Measurements from ENCODE around the gene CPHXL.

Gene CPHXL

GRCh38 chr16:75727221-75727620 is 931 bp upstream of the CPHXL start:
- TF ChIP-seq SNAI2 (CRISPR knock-in tag; IDR thresholded peaks at IDR 0.05) (no peak), CREB5 (CRISPR knock-in tag; IDR thresholded peaks at IDR 0.05; ENCODE audit: low read depth) (no peak), PATZ1 (CRISPR knock-in tag; IDR thresholded peaks at IDR 0.05; ENCODE audit: borderline replicate concordance) (no peak), ESRRG (CRISPR knock-in tag; IDR thresholded peaks at IDR 0.05) (no peak), ISL1 (CRISPR knock-in tag; IDR thresholded peaks at IDR 0.05) (no peak), CSDC2 (CRISPR knock-in tag; IDR thresholded peaks at IDR 0.05) (no peak), TSHZ2 (CRISPR knock-in tag; IDR thresholded peaks at IDR 0.05) (no peak), ZNF565 (CRISPR knock-in tag; conservative IDR thresholded peaks at IDR 0.05; ENCODE audit: low read depth) (no peak), ZC3H10 (CRISPR knock-in tag; IDR thresholded peaks at IDR 0.05) (no peak), ZNF70 (CRISPR knock-in tag; IDR thresholded peaks at IDR 0.05) (no peak), ZFP30 (CRISPR knock-in tag; IDR thresholded peaks at IDR 0.05) (no peak), OSR1 (CRISPR knock-in tag; IDR thresholded peaks at IDR 0.05) (no peak), ARNTL (CRISPR knock-in tag; IDR thresholded peaks at IDR 0.05; ENCODE audit: borderline replicate concordance, low read depth) (no peak), RARB (CRISPR knock-in tag; IDR thresholded peaks at IDR 0.05) (no peak), BACH2 (CRISPR knock-in tag; IDR thresholded peaks at IDR 0.05; ENCODE audit: borderline replicate concordance) (no peak), GLIS3 (CRISPR knock-in tag; IDR thresholded peaks at IDR 0.05) (no peak), ZNF8 (CRISPR knock-in tag; IDR thresholded peaks at IDR 0.05) (no peak)
- no peak for ATAC-seq

GRCh38 chr16:75718452-75718851 is 7.8 kb downstream of the CPHXL start:
- TF ChIP-seq ZFP3 (CRISPR knock-in tag; IDR thresholded peaks at IDR 0.05): no peak
- TF ChIP-seq SNAI2 (CRISPR knock-in tag; IDR thresholded peaks at IDR 0.05): no peak
- no peak for TF ChIP-seq PATZ1 (CRISPR knock-in tag; IDR thresholded peaks at IDR 0.05; ENCODE audit: borderline replicate concordance)
- TF ChIP-seq ISL1 (CRISPR knock-in tag; IDR thresholded peaks at IDR 0.05): no peak
- TF ChIP-seq ZC3H10 (CRISPR knock-in tag; IDR thresholded peaks at IDR 0.05): no peak
- TF ChIP-seq TOX (CRISPR knock-in tag; IDR thresholded peaks at IDR 0.05; ENCODE audit: borderline replicate concordance): no peak
- TF ChIP-seq POU6F1 (CRISPR knock-in tag; IDR thresholded peaks at IDR 0.05; ENCODE audit: borderline replicate concordance, low read depth): no peak
- TF ChIP-seq CREB5 (CRISPR knock-in tag; IDR thresholded peaks at IDR 0.05; ENCODE audit: low read depth): no peak
- TF ChIP-seq ZFP30 (CRISPR knock-in tag; IDR thresholded peaks at IDR 0.05): no peak
- TF ChIP-seq GLIS3 (CRISPR knock-in tag; IDR thresholded peaks at IDR 0.05): no peak
- no peak for TF ChIP-seq ZNF70 (CRISPR knock-in tag; IDR thresholded peaks at IDR 0.05)
- ATAC-seq: no peak
